HG02610 (cell line): Measurements from ENCODE around the gene EPSTI1.
"Not testable (repeated sequence)": the region's sequence is repeated elsewhere in the genome, so short reads cannot be mapped to it uniquely, and the experiment has no call there.

ENCODE experiments used
- ATAC-seq: cut with Tn5 transposase; IDR thresholded peaks from one replicate; pipeline ENCODE4 v1.9.1; 2021; ENCODE audit warnings: mild to moderate bottlenecking, moderate library complexity; ENCODE audit not compliant: unreplicated experiment

The EPSTI1 gene

GRCh38 chr13:42862370-42862769, 129.7 kb downstream of the EPSTI1 start:
- not testable (repeated sequence) for ATAC-seq

GRCh38 chr13:42860485-42860884, 131.6 kb downstream of the EPSTI1 start:
- no peak for ATAC-seq

GRCh38 chr13:42859760-42860159, 132.3 kb downstream of the EPSTI1 start:
- no peak for ATAC-seq

- no peak for ATAC-seq
Measured at GRCh38 chr13:42855410-42855809, 136.6 kb downstream of the EPSTI1 start.

DNA sequence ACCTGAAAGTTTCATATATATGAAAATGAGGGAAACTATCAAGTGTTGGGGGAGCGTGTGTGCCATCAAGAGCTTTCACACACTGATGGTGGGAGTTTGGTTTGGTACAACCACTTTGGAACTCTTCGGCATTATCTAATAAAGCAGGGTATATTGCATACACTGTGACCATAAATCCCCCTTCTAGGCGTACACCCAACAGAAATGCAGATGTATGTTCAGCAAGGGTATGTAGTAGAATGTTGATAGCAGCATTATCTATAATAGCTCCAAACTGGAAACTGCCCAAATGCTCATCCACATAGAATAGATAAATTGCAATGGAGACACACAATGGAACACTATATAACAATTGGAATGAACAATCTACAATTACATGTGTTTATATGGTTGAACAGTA, 139.9 kb downstream of the EPSTI1 start:
- ATAC-seq, result no peak

DNA sequence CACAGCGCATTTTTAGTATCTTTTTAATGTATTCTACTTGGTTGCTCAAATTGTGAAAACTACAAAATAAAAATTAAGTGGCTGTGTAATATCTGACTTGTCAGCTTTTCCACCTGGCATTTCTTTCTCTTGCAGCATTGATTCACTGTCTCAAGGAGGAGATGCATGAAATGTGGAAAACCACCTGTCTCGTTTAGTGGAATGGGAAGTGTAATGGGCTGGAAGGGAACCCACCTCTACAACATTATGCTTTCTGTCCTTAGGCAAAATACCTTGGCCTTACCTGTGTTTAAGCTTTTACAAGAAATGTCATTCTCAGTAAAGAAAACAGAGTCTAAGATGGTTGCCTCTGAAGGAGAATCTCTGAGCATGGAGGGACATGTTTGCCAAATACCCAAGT, 142.8 kb downstream of the EPSTI1 start:
- no peak for ATAC-seq

DNA sequence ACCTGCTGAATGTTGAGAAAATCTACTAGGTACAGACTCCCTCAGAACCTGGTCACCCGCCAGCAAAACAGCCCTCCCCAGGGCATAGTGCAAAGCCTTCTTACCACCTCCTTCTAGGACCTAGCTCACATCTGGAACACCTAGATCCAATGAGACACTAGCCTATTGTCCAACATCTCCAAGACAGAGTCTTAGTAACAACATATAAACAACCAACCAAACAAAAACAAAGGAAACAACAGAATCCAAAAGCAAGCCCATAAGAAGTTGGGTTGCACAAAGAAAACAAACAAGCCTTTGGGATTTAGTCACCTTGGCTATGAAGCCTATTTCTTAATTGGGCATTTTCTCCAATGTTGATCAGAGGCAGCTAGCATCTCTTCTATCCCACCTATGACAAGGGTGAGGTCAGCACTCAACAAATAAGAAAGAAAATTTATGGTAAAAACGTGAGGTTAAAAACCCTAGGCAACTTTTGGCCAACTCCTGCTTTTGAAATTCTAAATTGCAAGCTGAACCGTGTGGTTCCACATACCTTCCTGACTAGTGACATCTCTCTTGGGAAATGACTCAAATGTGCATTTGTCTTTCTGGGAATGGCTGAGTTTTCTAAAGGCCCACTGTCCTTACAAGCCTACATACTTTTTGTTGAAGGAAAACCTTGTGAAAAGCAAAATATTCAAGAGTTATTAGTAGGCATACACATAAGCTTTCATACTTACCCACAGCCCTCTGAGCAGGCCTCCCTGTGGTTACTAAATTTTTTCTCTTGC, 144.0 kb downstream of the EPSTI1 start:
- no peak for ATAC-seq

DNA sequence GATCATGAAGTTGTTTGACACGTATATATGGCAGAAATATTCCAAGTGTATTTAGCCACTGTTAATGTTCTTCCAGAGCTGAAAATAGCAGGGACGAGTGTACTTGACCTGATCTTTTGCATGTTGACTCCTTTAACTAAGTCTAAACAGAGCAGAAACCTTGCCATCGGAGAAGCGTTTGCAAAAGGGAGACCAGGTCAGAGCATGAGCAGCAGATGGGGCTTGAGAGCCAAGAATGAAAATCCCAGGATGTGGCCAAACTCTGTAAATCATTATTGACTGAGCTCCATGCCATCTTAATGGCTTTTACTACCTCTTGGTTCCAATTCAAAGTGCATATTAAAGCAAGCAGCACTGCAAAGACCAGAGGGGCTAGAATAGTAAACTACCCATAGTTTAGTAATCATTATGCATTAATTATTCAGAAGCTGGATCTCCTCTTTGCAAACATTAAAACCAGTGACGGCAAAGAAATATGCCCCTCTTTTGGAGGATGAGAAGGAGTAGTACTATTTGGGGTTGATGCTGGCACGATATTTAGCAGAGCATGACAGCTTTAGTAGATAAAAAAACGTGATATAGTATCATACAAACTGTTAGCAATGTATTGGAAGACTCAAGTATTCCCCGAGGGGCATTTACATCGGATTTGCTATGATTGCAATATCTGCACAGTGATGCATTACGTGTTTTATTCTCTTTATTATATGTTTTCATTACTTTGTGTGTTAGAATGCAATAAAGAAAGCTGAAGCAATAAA, 154.9 kb downstream of the EPSTI1 start:
- no peak for ATAC-seq
